Neuronal stem cell (in vitro differentiated cells): ENCODE data around the gene CCDC102A.

Experiments used
- DNase-seq: peaks from one replicate; pipeline ENCODE4 v3.0.0-alpha.2; 2013; ENCODE audit warnings: low spot score
- H2AFZ ChIP-seq: one replicate; pipeline ENCODE4 v1.6.1; 2013; ENCODE audit warnings: mild to moderate bottlenecking, low read length, inconsistent platforms
- H2AK5ac ChIP-seq: 2 replicates; pipeline ENCODE4 v1.6.1; 2013; ENCODE audit warnings: low read depth, mild to moderate bottlenecking, inconsistent platforms, low read length, moderate library complexity, mixed read lengths
- H2BK120ac ChIP-seq: 2 replicates; pipeline ENCODE4 v1.6.1; 2013; ENCODE audit warnings: low read depth, mild to moderate bottlenecking, inconsistent platforms, low read length, moderate library complexity, mixed read lengths
- H2BK12ac ChIP-seq: one replicate; pipeline ENCODE4 v1.6.1; 2013; ENCODE audit warnings: low read length, inconsistent platforms
- H2BK15ac ChIP-seq: 2 replicates; pipeline ENCODE4 v1.6.1; 2013; ENCODE audit warnings: mild to moderate bottlenecking, low read length, inconsistent platforms, mixed read lengths
- H2BK5ac ChIP-seq: one replicate; pipeline ENCODE4 v1.6.1; 2013; ENCODE audit warnings: inconsistent platforms, mild to moderate bottlenecking, low read length, moderate library complexity
- H3K14ac ChIP-seq: one replicate; pipeline ENCODE4 v1.6.1; 2013; ENCODE audit warnings: low read length, inconsistent platforms
- H3K18ac ChIP-seq: 2 replicates; pipeline ENCODE4 v1.6.1; 2013; ENCODE audit warnings: low read length, inconsistent platforms
- H3K23ac ChIP-seq: 2 replicates; pipeline ENCODE4 v1.6.1; 2013; ENCODE audit warnings: low read depth, mild to moderate bottlenecking, mixed read lengths, low read length, inconsistent platforms; ENCODE audit not compliant: poor library complexity
- H3K27ac ChIP-seq: replicated peaks from 3 replicates; pipeline ENCODE4 v1.5.1; 2013; ENCODE audit warnings: low read length, inconsistent platforms
- H3K27me3 ChIP-seq, 3 experiments: 2 replicates each; pipeline ENCODE4 v1.6.1; 2013; ENCODE audit warnings: low read length in 3 of 3, mild to moderate bottlenecking in 2 of 3, inconsistent platforms in 1 of 3, low read depth in 1 of 3, mixed read lengths in 1 of 3, moderate library complexity in 1 of 3; ENCODE audit not compliant: control insufficient read depth in 3 of 3, insufficient read depth in 3 of 3
- H3K36me3 ChIP-seq, 2 donors: replicated peaks in 1 of 2; 2 replicates each; pipeline ENCODE4 v1.6.1; 2013; ENCODE audit warnings: low read length in 2 of 2; ENCODE audit not compliant: control insufficient read depth in 2 of 2, insufficient read depth in 2 of 2
- H3K4ac ChIP-seq: 2 replicates; pipeline ENCODE4 v1.6.1; 2013; ENCODE audit warnings: inconsistent platforms, mild to moderate bottlenecking, low read length, moderate library complexity
- H3K4me1 ChIP-seq, 2 donors: 1 replicate in 1 of 2; 2 replicates in 1 of 2; pipeline ENCODE4 v1.6.1; 2013; ENCODE audit warnings: low read length in 2 of 2, low read depth in 1 of 2; ENCODE audit not compliant: control insufficient read depth in 2 of 2, insufficient read depth in 1 of 2
- H3K4me2 ChIP-seq: one replicate; pipeline ENCODE4 v1.6.1; 2013; ENCODE audit warnings: mild to moderate bottlenecking, low read length, inconsistent platforms; ENCODE audit not compliant: insufficient read depth, poor library complexity, severe bottlenecking
- H3K4me3 ChIP-seq, 2 donors: 2 replicates each; pipeline ENCODE4 v1.5.1; 2013; ENCODE audit warnings: low read length in 2 of 2, mild to moderate bottlenecking in 2 of 2, inconsistent platforms in 1 of 2, moderate library complexity in 1 of 2
- H3K79me1 ChIP-seq: one replicate; pipeline ENCODE4 v1.6.1; 2013; ENCODE audit warnings: low read depth, mild to moderate bottlenecking, inconsistent platforms, low read length, moderate library complexity
- H3K9ac ChIP-seq: one replicate; pipeline ENCODE4 v1.6.1; 2013; ENCODE audit warnings: mild to moderate bottlenecking, low read depth, low read length, inconsistent platforms; ENCODE audit not compliant: poor library complexity
- H3K9me3 ChIP-seq, 2 donors: replicated peaks in 1 of 2; 2 replicates each; pipeline versions ENCODE3 to v1.6.1; 2013; ENCODE audit warnings: low read length in 2 of 2, mild to moderate bottlenecking in 2 of 2, inconsistent platforms in 1 of 2, low read depth in 1 of 2, mixed read lengths in 1 of 2, moderate library complexity in 1 of 2; ENCODE audit not compliant: control insufficient read depth in 2 of 2, insufficient read depth in 1 of 2
- H4K8ac ChIP-seq: one replicate; pipeline ENCODE4 v1.6.1; 2013; ENCODE audit warnings: low read depth, mild to moderate bottlenecking, inconsistent platforms, low read length, moderate library complexity
- H4K91ac ChIP-seq: one replicate; pipeline ENCODE4 v1.6.1; 2013; ENCODE audit warnings: low read length, low read depth, mild to moderate bottlenecking, inconsistent platforms; ENCODE audit not compliant: poor library complexity
- WGBS, 2 donors: extraction: QIAGEN DNeasy Blood & Tissue Kit; methylation state at CpG; one replicate each; pipeline ENCODE4 v1.1.7; 2013; ENCODE audit warnings: missing lambda C conversion rate in 2 of 2, mixed read lengths in 1 of 2; ENCODE audit not compliant: insufficient read length in 2 of 2, insufficient replicate concordance in 1 of 2; ENCODE audit errors: extremely low coverage in 2 of 2; 5-methylcytosine and 5-hydroxymethylcytosine counted together

The CCDC102A gene

DNA sequence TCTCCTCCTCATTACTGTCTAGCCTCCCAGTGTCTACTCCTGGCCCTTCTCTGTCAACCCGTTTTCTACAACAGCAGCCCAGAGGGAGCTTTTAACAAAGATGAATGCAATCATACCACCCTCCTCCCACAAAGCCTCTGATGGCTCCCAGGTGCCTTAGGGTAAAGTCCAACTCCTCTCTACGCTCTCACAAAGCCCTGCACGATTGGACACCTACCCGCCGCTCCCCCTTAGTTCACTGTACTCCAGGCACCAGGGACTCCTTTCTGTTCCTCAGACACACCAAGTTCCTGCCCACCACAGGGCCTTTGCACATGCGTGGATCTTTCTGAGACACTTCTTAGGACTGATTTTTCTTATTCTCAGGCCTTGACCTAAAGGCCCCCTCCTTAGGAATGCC lies 17.4 kb downstream of the CCDC102A start:
- Histone ChIP-seq H3K14ac (no peak overlapping the region), H3K4me3 (no peak overlapping the region), H2BK120ac (no peak overlapping the region), H3K9me3 (no peaks in the 10 kb centered on the region), H3K36me3 (peaks cover 3 to 12% of the 10 kb centered on the region in 2 donors), H4K8ac (peak overlapping the region; percentile 43), H2BK15ac (no peak overlapping the region), H4K91ac (no peak overlapping the region), H3K9ac (no peak overlapping the region), H3K4me1 (peaks cover 0 to 2% of the 10 kb centered on the region in 2 donors), H3K18ac (no peak overlapping the region), H3K27ac (no peak overlapping the region), H2AK5ac (peak overlapping the region; percentile 44), H3K4ac (no peak overlapping the region), H2BK5ac (no peak overlapping the region), H3K23ac (no peak overlapping the region), H3K4me2 (no peak overlapping the region), H2AFZ (no peak overlapping the region), H3K79me1 (peaks cover 4% of the 10 kb centered on the region), H2BK12ac (no peak overlapping the region), H3K27me3 (no peaks in the 10 kb centered on the region)
- WGBS, 2 donors, result no CpG with 5 or more reads among the region's 6 CpGs
- no peak for DNase-seq

DNA sequence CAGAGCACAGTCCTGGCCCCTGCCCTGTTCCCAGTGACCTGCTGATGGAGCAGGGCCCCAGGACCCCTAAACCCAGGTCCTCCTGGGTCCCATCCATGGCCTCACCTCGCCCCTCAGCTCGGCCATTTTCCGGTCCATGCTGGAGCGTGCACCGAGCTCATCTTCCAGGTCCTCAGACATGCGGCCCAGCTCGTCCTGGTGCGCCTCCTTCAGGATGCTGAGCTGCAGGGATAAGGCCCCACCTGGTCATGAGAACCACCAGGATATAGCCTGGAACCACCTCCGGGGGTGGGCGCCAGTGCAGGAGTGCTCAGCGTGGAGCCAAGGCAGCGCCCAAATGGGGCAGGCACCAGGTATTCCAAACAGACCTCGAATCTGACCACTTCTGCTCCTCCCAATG lies 17.9 kb downstream of the CCDC102A start:
- Histone ChIP-seq H3K27me3 (no peaks in the 10 kb centered on the region), H3K9ac (no peak overlapping the region), H3K4me2 (no peak overlapping the region), H3K4ac (no peak overlapping the region), H3K36me3 (peaks cover 3 to 14% of the 10 kb centered on the region in 2 donors), H3K23ac (peak overlapping the region; percentile 29), H2AFZ (no peak overlapping the region), H3K4me3 (peak overlapping the region in 1 of 2 donors; percentile 3), H3K14ac (no peak overlapping the region), H3K4me1 (peaks cover 0 to 2% of the 10 kb centered on the region in 2 donors), H2BK120ac (no peak overlapping the region), H3K79me1 (peaks cover 4% of the 10 kb centered on the region), H3K18ac (no peak overlapping the region), H4K8ac (peak overlapping the region; percentile 43), H2BK12ac (no peak overlapping the region), H2BK5ac (no peak overlapping the region), H4K91ac (no peak overlapping the region), H3K9me3 (no peaks in the 10 kb centered on the region), H2BK15ac (no peak overlapping the region), H3K27ac (no peak overlapping the region), H2AK5ac (peak overlapping the region; percentile 44)
- no CpG with 5 or more reads among the region's 13 CpGs for WGBS, 2 donors
- DNase-seq, result no peak

DNA sequence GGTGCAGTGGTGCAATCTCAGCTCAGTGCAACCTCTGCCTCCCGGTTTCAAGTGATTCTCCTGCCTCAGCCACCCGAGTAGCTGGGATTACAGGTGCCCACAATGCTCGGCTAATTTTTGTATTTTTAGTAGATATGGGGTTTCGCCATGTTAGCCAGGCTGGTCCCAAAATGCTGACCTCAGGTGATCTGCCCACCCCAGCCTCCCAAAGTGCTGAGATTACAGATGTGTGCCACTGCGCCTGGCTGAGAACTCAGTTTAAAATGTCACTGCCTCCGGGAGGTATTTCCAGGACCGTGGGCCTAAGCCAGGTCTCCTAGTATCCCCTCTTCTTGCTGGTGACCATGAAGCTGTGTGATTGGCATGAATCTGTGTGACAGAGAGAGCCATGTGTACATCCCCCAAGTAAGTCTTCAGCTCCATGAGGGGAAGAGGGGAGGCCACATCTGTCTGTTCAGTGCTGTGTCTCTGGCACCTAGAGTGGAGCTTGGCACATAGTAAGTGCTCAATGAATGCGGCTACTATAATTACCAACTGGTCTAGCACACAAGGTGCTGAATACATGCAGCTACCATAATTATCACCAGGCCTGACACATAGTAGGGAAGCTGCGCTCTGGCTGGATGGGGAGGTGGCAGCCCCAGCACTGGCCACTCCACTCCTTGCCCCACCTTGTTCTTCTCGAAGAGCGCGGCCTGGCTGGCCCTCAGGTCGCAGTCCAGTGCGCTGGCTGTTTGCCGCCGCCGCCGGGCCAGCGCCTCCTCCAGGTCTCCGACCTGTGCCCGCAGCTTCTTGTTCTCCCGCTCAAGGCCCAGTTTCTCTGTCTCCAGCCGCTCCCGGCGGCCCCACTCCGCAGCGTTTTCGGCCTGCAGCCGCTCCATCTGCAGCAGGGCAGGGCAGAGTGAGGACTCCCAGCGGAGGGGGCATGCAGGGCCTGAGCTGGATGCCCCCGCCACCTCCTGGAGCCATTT lies 18.7 kb downstream of the CCDC102A start:
- no peaks in the 10 kb centered on the region for H3K9me3 ChIP-seq

GRCh38 chr16:57516773-57517172 lies 19.6 kb downstream of the CCDC102A start:
- peaks cover 7 to 16% of the 10 kb centered on the region in 2 donors for H3K36me3 ChIP-seq
- no CpG with 5 or more reads among the region's 3 CpGs for WGBS, 2 donors

More for the DNA sequence above, 18.7 kb downstream of the CCDC102A start:
- Histone ChIP-seq H3K23ac (no peak overlapping the region), H2BK120ac (no peak overlapping the region), H2BK12ac (no peak overlapping the region), H3K9ac (no peak overlapping the region), H2BK5ac (no peak overlapping the region), H4K8ac (no peak overlapping the region), H3K18ac (no peak overlapping the region), H3K36me3 (peaks cover 4 to 14% of the 10 kb centered on the region in 2 donors), H3K4me2 (no peak overlapping the region), H3K4me1 (peaks cover 0 to 2% of the 10 kb centered on the region in 2 donors), H3K14ac (no peak overlapping the region), H4K91ac (no peak overlapping the region), H3K79me1 (peaks cover 4% of the 10 kb centered on the region), H2BK15ac (no peak overlapping the region), H3K27ac (no peak overlapping the region), H2AK5ac (no peak overlapping the region), H3K4ac (no peak overlapping the region), H3K4me3 (no peak overlapping the region), H2AFZ (no peak overlapping the region), H3K27me3 (no peaks in the 10 kb centered on the region)
- DNase-seq, result no peak
- WGBS, 2 donors, result no CpG with 5 or more reads among the region's 31 CpGs

More at GRCh38 chr16:57516773-57517172, 19.6 kb downstream of the CCDC102A start:
- H2AFZ ChIP-seq, result no peak overlapping the region
- no peak overlapping the region for H3K14ac ChIP-seq
- no peak for DNase-seq
- no peak overlapping the region for H4K91ac ChIP-seq
- no peak overlapping the region for H3K9ac ChIP-seq
- no peak overlapping the region for H2BK12ac ChIP-seq
- H3K9me3 ChIP-seq, result no peaks in the 10 kb centered on the region
- no peak overlapping the region for H3K18ac ChIP-seq
- H3K4me3 ChIP-seq, result no peak overlapping the region
- H3K4me1 ChIP-seq, result peaks cover 0 to 2% of the 10 kb centered on the region in 2 donors
- H3K27ac ChIP-seq, result no peak overlapping the region
- H4K8ac ChIP-seq, result no peak overlapping the region
- H3K23ac ChIP-seq, result no peak overlapping the region
- no peak overlapping the region for H2BK5ac ChIP-seq
- no peak overlapping the region for H2AK5ac ChIP-seq
- H3K27me3 ChIP-seq, result no peaks in the 10 kb centered on the region
- H2BK15ac ChIP-seq, result no peak overlapping the region
- H2BK120ac ChIP-seq, result no peak overlapping the region
- peaks cover 4% of the 10 kb centered on the region for H3K79me1 ChIP-seq
- H3K4ac ChIP-seq, result no peak overlapping the region
- no peak overlapping the region for H3K4me2 ChIP-seq
